ENCODE measurements around the gene UMAD1.

The UMAD1 gene

GRCh38 chr7:7707246-7707645 lies 66.7 kb downstream of the UMAD1 start:
- peak; percentile 48 for FAIRE-seq
- TF ChIP-seq TAF1 (IDR thresholded peaks at IDR 0.05; ENCODE audit: borderline replicate concordance, low read depth, low read length), result no peak
- TF ChIP-seq POLR2A (IDR thresholded peaks at IDR 0.05; ENCODE audit: low read depth, low read length), result no peak
- no peak for TF ChIP-seq POLR2AphosphoS5 (IDR thresholded peaks at IDR 0.05; ENCODE audit: low read depth, low read length)
- no peak for DNase-seq (ENCODE audit: insufficient read length)

- DNase-seq (ENCODE audit: insufficient read length) (no peak), FAIRE-seq (no peak)
- TF ChIP-seq POLR2AphosphoS5 (IDR thresholded peaks at IDR 0.05; ENCODE audit: low read depth, low read length), result no peak
- TF ChIP-seq TAF1 (IDR thresholded peaks at IDR 0.05; ENCODE audit: borderline replicate concordance, low read depth, low read length), result no peak
- no peak for TF ChIP-seq POLR2A (IDR thresholded peaks at IDR 0.05; ENCODE audit: low read depth, low read length)
These were observed 67.3 kb downstream of the UMAD1 start for GRCh38 chr7:7707806-7708205.

DNA sequence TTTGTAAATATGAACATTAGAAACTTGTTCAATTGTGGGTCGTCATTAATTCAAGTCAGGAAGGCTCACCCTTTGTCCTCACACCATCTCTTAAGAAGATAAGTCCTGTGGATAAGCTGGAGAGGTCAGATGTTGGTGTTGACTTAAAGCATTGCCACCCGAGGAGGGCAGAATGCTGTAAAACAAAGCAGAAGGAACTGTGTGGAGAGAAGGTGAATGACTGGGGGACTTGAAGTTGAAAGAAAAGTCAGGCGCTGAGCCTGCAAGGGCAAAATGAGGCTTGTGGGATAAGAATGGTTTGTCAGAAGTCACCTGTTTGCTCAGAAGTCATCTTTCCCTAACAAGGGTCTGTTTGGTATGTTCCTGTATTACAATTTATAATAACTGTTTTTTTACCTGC lies 68.7 kb downstream of the UMAD1 start:
- no peak for DNase-seq (ENCODE audit: insufficient read length)
- TF ChIP-seq TAF1 (IDR thresholded peaks at IDR 0.05; ENCODE audit: borderline replicate concordance, low read depth, low read length) (no peak), POLR2AphosphoS5 (IDR thresholded peaks at IDR 0.05; ENCODE audit: low read depth, low read length) (no peak), POLR2A (IDR thresholded peaks at IDR 0.05; ENCODE audit: low read depth, low read length) (no peak)
- FAIRE-seq, result no peak

DNA sequence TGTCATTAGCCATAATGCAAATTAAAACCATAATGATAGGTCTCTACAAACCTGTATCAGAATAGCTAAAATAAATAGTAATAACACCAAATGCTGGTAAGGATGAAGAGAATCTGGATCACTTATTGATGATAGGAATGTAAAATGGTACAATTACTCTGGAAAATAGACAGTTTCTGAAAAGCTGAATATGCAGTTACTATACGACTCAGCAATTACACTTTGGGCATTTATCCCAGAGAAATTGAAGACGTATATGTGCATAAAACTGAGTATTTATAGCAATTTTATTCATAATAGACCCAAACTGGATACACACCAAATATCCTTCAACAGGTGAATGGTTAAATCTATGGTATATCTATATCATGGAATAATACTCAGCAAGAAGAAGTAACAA lies 69.9 kb downstream of the UMAD1 start:
- FAIRE-seq (no peak), DNase-seq (ENCODE audit: insufficient read length) (no peak)
- TF ChIP-seq POLR2A (IDR thresholded peaks at IDR 0.05; ENCODE audit: low read depth, low read length) (no peak), TAF1 (IDR thresholded peaks at IDR 0.05; ENCODE audit: borderline replicate concordance, low read depth, low read length) (no peak), POLR2AphosphoS5 (IDR thresholded peaks at IDR 0.05; ENCODE audit: low read depth, low read length) (no peak)

DNA sequence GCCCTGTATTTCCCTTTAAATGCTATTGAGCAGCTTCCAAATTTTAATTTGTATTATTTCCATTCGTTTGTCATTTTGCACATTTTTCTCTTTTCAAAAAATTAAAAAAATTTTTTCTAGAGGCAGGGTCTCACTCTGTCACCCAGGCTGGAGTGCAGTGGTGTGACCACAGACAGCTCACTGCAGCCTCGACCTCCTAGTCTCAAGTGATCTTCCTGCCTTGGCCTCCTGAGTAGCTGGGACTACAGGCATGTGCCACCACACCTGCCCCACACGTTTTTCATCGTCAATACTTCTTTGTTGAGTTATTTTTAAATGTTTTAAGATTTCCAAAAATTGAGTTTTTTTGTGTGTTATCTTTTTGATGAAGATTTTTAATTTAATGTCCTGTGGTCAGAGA lies 73.2 kb downstream of the UMAD1 start:
- DNase-seq (ENCODE audit: insufficient read length) (no peak), FAIRE-seq (no peak)
- TF ChIP-seq POLR2AphosphoS5 (IDR thresholded peaks at IDR 0.05; ENCODE audit: low read depth, low read length), result no peak
- TF ChIP-seq POLR2A (IDR thresholded peaks at IDR 0.05; ENCODE audit: low read depth, low read length), result no peak
- no peak for TF ChIP-seq TAF1 (IDR thresholded peaks at IDR 0.05; ENCODE audit: borderline replicate concordance, low read depth, low read length)

- FAIRE-seq (no peak), DNase-seq (ENCODE audit: insufficient read length) (no peak)
- no peak for TF ChIP-seq TAF1 (IDR thresholded peaks at IDR 0.05; ENCODE audit: borderline replicate concordance, low read depth, low read length)
- TF ChIP-seq POLR2A (IDR thresholded peaks at IDR 0.05; ENCODE audit: low read depth, low read length), result no peak
These were observed 77.9 kb downstream of the UMAD1 start, which contains the start of gene RPA3 for GRCh38 chr7:7718492-7718891. Gene RPA3 (minus strand): TSS chr7:7718607. CDS start chr7:7640418, 78,189 bp downstream.

- peak; percentile 27 for DNase-seq (ENCODE audit: insufficient read length)
- TF ChIP-seq POLR2A (IDR thresholded peaks at IDR 0.05; ENCODE audit: low read depth, low read length) (no peak), TAF1 (IDR thresholded peaks at IDR 0.05; ENCODE audit: borderline replicate concordance, low read depth, low read length) (no peak), POLR2AphosphoS5 (IDR thresholded peaks at IDR 0.05; ENCODE audit: low read depth, low read length) (no peak)
- FAIRE-seq, result peak; percentile 70
These were observed 78.7 kb downstream of the UMAD1 start for GRCh38 chr7:7719236-7719635.

GRCh38 chr7:7720193-7720592 lies 79.6 kb downstream of the UMAD1 start:
- no peak for FAIRE-seq

GRCh38 chr7:7720750-7721621 lies 80.4 kb downstream of the UMAD1 start:
- no peak for DNase-seq (ENCODE audit: insufficient read length)
- no peak for FAIRE-seq
- TF ChIP-seq TAF1 (IDR thresholded peaks at IDR 0.05; ENCODE audit: borderline replicate concordance, low read depth, low read length) (no peak), POLR2A (IDR thresholded peaks at IDR 0.05; ENCODE audit: low read depth, low read length) (no peak), POLR2AphosphoS5 (IDR thresholded peaks at IDR 0.05; ENCODE audit: low read depth, low read length) (no peak)

More at GRCh38 chr7:7720193-7720592, 79.6 kb downstream of the UMAD1 start:
- TF ChIP-seq POLR2A (IDR thresholded peaks at IDR 0.05; ENCODE audit: low read depth, low read length) (no peak), POLR2AphosphoS5 (IDR thresholded peaks at IDR 0.05; ENCODE audit: low read depth, low read length) (no peak), TAF1 (IDR thresholded peaks at IDR 0.05; ENCODE audit: borderline replicate concordance, low read depth, low read length) (no peak)
- no peak for DNase-seq (ENCODE audit: insufficient read length)

GRCh38 chr7:7731732-7732131 lies 91.2 kb downstream of the UMAD1 start:
- FAIRE-seq, result no peak
- no peak for TF ChIP-seq TAF1 (IDR thresholded peaks at IDR 0.05; ENCODE audit: borderline replicate concordance, low read depth, low read length)
- TF ChIP-seq POLR2AphosphoS5 (IDR thresholded peaks at IDR 0.05; ENCODE audit: low read depth, low read length), result no peak
- TF ChIP-seq POLR2A (IDR thresholded peaks at IDR 0.05; ENCODE audit: low read depth, low read length), result no peak
- DNase-seq (ENCODE audit: insufficient read length), result no peak

- DNase-seq (ENCODE audit: insufficient read length) (no peak), FAIRE-seq (peak; percentile 24)
- TF ChIP-seq POLR2A (IDR thresholded peaks at IDR 0.05; ENCODE audit: low read depth, low read length), result no peak
- no peak for TF ChIP-seq POLR2AphosphoS5 (IDR thresholded peaks at IDR 0.05; ENCODE audit: low read depth, low read length)
- TF ChIP-seq TAF1 (IDR thresholded peaks at IDR 0.05; ENCODE audit: borderline replicate concordance, low read depth, low read length), result no peak
These were observed 92.2 kb downstream of the UMAD1 start for GRCh38 chr7:7732621-7733281.

- TF ChIP-seq POLR2AphosphoS5 (IDR thresholded peaks at IDR 0.05; ENCODE audit: low read depth, low read length), result no peak
- DNase-seq (ENCODE audit: insufficient read length) (no peak), FAIRE-seq (no peak)
These were observed 96.1 kb downstream of the UMAD1 start for GRCh38 chr7:7736671-7737070.
